DMS79 treated with DMSO at 0.1 percent for 48 hours (cell line): ENCODE results near the gene OCIAD2.
"Not testable (repeated sequence)": the region's sequence is repeated elsewhere in the genome, so short reads cannot be mapped to it uniquely, and the experiment has no call there.

Experiments used
- DNase-seq: peaks from one replicate; lab custom pipeline; 2025; lab: John Stamatoyannopoulos, UW

The OCIAD2 gene, protein sequence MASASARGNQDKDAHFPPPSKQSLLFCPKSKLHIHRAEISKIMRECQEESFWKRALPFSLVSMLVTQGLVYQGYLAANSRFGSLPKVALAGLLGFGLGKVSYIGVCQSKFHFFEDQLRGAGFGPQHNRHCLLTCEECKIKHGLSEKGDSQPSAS

DNA sequence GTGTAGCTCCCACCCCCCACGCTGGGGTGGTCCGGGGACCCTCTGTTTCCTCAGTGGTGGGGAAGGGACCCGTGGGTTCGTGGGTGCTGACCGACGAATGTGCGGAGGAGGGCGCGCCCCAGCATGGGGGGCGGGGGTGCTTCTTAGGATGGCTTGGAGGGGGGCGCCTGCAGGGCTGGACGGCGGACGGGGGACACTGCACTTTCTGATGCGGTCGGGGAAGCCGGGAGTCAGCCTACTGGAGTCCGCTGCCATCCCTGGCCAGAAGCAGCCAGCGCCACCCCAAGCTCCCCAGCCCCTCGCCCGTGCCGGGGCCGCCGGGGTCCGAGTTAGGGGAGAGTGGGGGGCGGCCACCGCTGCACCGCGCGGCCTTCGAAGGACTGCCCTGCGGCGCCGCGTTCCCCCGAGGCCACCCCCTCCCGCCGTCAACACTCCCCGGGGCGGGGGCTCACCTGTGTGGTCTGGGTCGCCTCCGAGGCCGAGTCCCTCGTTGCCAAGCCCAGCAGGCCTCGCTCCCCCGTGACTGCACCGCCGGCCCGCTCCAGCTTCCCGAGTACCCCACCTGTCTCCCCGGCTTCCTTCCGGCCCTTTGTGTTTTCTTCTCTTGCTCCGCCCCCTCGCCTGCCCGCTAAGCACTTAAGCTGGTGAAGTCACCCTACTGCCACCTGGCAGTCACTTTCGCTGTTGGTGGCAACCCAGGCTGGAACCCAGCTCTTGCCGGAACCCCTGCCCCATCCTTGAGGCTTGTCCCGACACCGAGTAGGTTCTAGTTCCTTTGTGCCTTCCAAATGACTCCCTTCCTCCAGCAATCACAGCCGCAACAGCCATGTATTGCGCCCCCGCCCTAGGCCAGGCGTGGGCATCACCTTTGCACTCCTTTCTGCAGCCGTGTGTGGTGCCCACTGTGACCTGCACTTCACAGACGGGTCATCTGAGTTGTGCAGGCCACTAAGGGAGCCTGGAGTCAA is at the start of gene OCIAD2:
Gene OCIAD2, minus strand, starts transcription at position 569 of the 968 bp plus-strand sequence. CDS start 2,225 bp downstream, outside the sequence.
- DNase-seq: peak; percentile 84

DNA sequence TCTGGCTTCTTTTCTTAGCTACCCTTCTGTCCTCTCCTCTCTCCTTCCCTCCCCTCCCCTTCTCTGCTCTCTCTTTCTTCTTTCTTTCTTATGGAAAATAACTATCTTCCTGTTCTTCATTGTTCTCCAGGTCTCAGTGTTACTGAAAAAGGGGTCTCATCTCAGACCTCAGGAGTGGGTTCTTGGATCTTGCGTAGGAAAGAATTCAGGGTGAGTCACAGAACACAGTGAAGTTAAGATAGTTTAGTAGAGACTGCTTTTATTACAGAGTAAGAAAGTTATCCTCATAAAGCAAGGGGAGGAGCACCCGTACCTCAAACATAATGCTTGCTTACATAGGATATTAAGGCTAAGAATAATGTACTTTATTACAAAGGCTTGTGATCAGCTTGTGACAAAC is 47.7 kb upstream of the OCIAD2 start:
- no peak for DNase-seq

DNA sequence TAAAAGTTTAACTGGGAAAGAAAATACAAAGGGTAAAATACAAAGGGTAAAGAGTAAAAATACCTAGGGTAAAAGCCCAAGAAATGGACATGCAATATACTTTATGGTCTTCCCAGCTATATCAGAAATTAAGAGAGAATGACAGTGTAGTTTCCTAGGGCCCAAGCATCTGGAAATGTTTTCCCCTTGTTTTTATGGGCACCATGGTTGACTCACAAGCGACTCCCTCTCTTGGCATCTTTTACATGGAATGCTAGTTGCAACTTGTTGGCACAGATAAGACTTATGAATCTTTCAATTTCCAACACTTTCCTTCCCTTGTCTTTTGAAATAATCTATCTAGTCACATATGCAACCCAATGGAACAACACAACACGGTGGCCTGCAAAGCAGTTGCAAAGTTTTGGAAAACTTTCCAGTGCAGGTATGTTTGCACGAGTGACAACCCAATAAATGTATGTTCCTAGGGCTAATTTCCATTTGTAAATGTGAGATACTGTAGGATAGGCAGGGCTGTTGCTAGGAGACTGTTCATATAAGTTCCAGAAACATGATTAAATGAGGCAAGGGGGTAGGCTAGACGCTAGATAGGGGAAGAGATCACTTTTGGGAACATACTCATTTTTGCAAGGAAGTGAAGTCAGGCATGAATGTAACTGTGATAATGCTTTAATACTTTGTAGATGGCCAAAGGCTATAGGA is 43.1 kb upstream of the OCIAD2 start:
- no peak for DNase-seq

DNA sequence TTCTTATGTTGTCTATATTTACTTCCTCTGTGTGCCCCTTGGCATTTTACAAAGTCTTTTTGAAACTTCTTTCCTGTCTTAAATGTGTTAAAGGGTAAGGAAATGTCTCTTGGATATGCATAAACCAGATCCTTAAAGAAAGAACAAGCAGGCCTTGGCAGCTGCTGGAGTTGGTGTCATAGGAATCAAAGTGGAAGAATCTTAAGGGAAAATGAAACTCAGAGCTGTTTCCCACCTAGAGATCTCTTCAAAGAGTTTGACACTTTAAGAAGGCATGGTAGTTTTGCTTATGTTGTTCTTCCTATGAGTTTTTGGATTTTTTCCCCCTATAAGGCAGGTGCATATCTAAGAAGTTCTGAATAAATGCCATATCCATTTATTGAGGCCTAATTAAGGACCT is 42.5 kb upstream of the OCIAD2 start:
- no peak for DNase-seq

DNA sequence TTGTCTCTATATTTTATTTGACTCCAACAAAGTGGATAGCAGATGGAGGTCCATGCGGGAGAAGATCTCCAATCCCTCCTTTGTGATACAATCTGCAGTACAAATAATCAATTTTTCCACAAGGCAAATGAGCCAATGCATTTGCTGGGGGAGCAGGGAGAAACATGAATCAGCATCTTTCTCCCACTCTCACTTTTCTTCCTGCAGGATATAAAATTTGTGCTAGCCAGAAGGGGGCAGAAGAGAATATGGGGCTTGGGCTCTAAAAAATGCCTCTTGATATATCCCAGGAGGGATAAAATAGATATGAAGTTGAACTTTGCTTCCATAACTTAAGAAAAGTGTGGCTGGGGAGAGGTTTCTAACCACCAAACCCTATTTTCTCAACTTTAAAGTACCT is 41.2 kb upstream of the OCIAD2 start:
- DNase-seq: no peak

DNA sequence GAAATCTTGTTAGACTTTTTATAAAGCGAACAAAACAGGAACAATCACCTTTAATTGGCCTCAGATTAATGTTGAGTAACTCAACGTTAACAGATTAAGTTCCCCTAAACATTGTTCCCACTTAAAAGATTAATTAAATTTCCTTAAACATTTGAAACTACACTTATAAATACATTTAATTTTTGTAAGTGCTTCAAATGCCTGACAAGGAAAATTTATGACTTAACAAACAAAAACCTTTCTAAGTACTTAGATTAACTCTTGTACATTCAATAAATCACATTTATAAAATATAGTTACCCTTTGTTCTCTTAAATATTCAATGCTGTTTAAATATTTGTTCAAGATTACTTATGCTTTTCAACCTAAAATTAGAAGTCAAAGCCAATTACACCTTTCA is 39.4 kb upstream of the OCIAD2 start:
- DNase-seq: no peak

DNA sequence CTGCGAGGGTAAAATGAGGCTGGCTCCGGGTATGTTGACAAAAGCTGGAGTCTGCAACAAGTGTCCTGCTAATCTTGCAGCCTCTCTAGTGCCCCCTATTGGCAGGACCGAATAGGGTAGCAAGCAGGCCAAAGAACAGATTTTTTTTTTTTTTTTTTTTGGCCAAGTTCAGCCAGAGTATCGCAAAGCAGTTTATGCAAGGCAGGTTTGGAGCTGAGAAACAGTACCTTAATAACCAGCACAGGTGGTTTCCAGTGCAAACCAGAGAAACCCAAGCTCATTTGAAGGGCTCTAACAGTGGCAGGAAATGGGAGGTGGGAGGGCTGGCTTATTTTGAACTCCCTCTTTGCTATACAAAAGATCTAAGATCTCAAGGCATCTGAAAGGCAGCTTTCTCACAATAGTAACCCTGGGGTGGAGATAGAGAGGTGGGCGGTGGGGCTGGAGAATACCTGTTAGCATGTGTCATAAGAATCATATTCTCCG is 38.2 kb upstream of the OCIAD2 start:
- no peak for DNase-seq

DNA sequence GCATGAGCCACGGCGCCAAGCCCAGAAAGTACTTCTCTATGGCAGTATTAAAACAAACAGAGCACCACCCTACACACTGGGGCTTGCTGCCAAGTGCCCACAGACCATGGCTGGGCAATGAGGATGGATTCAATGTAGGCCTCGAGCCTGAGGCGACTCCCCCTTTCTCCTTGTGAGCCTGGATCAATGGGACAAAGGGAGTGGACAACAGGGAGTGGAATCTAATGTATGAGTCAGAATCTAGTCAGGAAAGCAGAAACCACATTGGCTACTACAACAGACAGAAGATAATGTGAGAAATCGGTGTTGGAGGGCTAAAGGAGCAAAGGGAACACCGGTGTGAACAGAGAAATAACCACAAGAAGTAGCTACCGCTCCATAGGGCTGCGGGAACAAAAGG is 37.7 kb upstream of the OCIAD2 start:
- DNase-seq: no peak

DNA sequence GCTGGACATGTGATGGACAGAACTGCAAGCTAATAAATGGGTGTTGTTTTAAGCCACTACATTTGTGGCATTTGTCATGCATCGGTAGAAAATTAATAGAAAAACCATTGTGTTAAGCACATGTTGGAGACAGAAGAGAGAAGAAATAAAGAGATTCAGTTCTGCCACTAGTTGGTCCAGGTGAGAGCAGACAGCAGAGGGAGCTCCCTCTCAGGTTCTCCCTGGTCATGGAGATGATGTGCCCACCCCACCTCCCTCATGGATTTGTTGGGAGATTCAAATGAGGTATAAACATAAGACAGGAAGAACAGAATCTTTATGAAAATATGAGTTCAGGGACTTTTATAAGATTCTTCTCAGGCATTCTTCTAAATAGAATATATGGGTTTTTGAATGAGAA is 36.8 kb upstream of the OCIAD2 start:
- no peak for DNase-seq

DNA sequence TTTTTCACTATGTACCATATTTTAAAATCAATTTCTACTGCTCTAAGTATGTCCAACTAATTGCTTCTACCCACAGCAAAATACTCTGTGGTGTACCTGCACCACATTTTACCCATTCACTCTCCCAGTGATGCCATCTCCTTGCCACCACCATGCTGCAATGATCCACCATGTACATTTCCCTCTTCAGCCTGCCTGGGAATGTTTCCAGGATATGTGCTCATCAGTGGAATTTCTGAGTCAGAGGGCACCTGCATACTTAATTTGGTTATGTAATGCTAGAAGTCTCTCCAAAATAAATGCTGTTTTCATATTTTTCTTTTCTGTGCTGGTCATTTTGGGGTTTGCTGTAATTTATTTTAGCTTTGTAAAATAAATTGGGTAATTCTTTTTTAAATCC is 33.2 kb upstream of the OCIAD2 start:
- DNase-seq: no peak

DNA sequence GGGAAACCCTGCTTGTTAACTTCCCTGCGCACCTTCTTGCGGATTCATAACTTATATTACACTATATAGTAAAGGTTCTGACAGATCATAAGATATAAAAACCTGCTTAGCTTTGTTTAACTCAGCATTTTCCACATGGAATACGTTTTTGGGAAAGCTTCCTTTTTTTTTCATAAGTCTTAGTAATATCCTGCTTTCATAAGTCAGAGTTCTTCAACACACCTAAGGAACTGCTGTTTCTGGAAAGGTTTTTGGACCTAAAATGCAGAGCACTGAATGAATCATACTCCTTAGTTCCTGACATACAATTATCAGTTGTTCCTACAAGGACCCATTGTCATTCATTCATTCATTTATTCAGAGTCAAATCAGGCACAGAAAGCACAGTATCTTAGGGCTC is 32.3 kb upstream of the OCIAD2 start:
- DNase-seq: no peak

DNA sequence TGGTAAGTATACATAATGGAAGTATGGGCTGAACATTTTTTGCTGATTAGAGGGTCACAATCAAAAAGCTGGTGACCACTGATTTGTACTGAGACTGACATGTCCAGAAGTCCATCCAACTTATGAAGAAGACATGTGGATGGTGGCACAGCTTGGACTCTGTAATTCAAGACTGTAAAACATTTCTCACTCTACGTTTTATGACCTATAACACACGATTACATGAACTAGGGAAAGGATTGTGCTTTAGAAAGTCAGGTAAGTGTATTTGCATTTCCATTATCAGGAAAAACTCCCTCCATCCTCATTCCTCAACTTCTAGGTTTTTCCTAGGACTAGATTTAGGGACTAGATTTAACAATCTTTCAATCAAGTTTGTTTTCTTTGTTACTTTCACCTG is 30.5 kb upstream of the OCIAD2 start:
- no peak for DNase-seq

DNA sequence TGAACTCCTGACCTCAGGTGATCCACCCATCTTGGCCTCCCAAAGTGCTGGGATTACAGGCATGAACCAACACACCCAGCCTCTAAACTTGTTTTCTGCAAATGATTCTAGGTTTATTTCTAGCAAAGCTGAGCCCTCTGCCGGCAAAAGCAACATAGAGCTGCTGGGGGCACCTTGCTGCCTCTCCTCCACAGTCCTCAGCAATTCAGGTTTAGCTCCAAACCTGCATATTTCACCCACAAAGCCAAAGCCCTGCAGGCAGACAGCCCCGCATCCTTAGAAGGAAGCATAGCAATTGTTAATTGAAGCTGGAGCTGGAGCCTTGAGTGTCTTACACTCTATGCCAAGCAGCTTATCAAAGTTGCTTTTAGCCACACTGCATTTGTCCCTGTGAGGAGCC is 24.9 kb upstream of the OCIAD2 start:
- DNase-seq: no peak

DNA sequence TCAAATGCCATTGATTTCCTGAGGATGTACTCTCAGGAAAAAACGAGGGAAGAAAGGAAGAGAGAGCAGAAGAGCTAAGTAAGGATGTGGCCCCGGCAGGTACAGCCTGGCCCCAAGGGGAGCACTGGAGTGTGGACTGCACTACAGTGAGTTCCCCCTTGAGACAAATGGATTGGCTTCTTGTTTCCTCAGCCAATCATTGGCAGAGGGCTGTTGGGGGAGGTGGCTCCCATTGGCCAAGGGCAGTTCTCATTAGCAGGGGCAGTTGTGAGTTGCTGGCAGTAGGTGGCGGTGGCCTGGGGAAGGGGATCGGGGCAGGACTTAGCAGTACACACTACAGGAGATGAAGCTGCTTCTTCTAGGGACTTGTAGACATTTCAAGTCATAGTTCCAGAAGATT is 24.1 kb upstream of the OCIAD2 start:
- DNase-seq: no peak

DNA sequence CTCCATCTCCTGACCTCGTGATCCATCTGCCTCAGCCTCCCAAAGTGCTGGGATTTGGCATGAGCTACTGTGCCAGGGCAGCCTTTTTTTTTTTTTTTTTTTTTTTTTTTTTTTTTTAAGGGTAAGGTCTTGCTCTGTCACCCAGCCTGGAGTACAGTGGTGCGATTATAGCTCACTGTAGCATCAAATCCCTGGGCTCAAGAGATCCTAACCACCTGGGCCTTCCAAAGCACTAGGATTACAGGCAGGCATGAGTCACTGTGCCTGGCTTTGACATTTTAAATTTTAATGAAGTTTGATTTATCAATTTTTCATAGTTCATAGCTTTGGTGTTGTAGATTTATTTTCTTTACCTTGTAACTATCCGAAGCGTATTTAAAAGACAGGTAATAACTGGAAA is 17.8 kb upstream of the OCIAD2 start:
- DNase-seq: no peak

DNA sequence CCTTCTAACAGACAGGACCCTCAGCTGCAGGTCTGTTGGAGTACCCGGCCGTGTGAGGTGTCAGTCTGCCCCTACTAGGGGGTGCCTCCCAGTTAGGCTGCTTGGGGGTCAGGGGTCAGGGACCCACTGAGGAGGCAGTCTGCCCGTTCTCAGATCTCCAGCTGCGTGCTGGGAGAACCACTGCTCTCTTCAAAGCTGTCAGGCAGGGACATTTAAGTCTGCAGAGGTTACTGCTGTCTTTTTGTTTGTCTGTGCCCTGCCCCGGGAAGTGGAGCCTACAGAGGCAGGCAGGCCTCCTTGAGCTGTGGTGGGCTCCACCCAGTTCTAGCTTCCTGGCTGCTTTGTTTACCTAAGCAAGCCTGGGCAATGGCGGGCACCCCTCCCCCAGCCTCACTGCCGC is 16.5 kb upstream of the OCIAD2 start:
- DNase-seq: not testable (repeated sequence)

DNA sequence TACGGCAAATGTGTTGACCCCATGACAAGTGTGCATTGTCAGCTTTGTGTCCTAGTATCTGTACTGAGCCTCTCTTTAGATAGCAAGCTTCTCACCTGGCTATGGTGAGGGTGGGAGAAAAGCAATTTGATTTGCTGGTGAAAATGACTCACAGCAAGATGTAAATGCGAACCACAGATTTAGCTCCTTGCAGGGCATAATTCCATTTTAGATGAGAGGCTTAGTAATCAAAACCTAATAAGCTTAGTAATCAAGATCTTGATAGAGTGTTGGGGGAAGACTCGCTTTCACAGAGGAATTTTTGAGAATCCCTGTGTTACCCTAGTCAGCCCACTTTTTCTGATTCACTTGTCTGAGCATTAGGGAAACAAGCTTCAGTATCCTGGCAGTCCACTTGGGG is 7.7 kb upstream of the OCIAD2 start:
- DNase-seq: no peak

DNA sequence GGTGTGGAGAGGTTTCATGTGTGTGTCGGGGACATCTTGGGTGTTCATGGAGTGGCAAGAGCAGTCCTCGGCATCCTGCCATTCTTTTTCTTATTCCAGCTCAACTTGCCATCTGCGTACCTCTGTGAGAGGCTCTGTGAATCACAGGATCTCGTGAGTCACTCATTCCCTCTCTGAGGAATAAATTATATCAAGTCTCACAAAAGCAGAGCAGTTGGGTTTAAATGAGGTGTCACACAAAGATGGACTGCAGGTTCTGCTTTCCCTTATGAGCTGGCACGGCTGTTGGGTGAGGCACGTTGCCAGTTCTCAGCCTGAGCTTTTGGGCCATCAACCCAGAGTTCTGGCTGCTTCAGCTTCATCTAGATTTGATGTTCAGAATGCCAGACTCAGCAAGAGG is 6.8 kb upstream of the OCIAD2 start:
- DNase-seq: no peak

DNA sequence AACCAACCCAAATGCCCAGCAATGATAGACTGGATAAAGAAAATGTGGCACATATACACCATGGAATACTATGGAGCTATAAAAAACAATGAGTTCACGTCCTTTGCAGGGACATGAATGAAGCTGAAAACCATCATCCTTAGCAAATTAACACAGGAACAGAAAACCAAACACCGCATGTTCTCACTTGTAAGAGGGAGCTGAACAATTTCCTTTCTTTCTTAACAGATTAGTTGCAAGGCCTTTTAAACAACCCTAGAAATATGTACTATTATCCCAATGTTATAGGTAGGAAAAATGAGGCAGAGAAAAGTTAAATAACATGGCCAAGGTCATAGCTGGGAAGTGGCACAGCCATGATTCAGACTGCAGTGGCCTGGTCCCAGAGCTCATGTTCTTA is 5.8 kb upstream of the OCIAD2 start:
- no peak for DNase-seq

DNA sequence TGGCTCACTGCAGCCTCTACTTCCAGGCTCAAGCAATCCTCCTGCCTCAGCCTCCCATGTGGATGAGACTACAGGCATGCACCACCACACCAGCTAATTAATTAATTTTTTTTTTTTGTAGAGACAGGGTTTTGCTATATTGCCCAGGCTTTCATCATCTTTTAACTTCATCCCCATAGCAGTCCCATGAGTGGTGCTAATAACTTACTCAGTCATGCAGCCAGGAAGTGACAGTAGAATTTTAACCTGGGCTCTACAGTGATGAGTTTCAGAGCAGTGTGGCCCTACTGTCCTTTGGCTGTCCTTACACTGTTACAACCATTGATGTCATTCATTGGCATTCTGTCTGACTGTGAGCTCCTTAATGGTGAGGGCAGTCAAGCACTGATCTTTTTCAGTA is 3.9 kb upstream of the OCIAD2 start:
- no peak for DNase-seq

DNA sequence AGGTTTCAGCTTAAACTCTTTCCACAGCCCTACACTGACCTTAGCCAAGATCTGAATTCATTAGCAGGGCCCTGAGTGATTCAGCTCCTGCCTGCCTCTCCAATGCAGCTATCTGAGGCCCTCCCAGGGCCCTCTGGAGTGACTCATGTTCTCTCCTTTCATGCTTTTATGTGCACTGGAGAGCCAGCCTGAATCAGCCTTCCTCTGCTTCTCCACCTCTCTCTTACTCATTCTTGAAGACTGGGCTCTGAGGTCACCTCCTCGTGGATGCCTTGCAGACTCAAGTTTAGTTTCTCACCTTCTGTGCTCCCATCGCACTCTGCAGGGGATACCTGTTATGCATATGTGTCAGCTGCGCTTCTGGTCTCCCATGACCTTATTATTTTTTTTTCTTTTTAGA is 3.1 kb upstream of the OCIAD2 start:
- DNase-seq: no peak

DNA sequence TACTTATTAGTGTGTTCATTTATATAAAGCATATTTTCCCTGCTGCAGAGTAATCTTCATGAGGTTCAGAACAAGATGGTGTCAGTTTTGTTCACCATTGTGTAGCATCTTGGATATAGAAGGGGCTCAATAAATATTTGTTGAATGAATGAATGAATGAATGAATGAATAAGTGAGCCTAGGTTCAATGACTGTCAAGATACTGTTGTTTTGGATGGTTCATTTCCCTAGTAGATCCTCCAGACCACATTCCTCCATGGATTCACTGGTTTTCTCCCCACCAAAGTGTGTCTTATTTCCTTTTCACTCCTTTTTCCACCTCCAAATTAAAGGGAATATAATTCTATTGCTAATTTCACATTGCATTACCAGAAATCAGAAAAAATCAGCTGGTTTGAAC is 2.1 kb upstream of the OCIAD2 start:
- no peak for DNase-seq
